ENCODE measurements around the gene MUC13. TPM values are rescaled to one million over a fixed set of nuclear protein-coding genes. Genes with fewer than 3 reads are reported as not detected.

The MUC13 gene
- total RNA-seq, 1 donor from 2014 or later = not detected

GRCh38 chr3:124974691-124975090 lies 40.1 kb upstream of the MUC13 start:
- H3K4me3 Mint-ChIP-seq = no peak overlapping the region
- no peaks in the 10 kb centered on the region for H3K27me3 Mint-ChIP-seq
- no peak for TF ChIP-seq CTCF (IDR thresholded peaks at IDR 0.05)
- no peak overlapping the region for H3K27ac Mint-ChIP-seq
- intact Hi-C loops (cut with micrococcal nuclease) = no loop called here
- POLR2A ChIA-PET = no interaction called here
- no peaks in the 10 kb centered on the region for H3K4me1 Mint-ChIP-seq
- ATAC-seq (ENCODE audit: low read depth) (no peak), DNase-seq (no peak)
- CTCF ChIA-PET = no interaction called here
- H3K36me3 Mint-ChIP-seq (ENCODE audit: low read depth) = peaks cover 19% of the 10 kb centered on the region
- H3K9me3 Mint-ChIP-seq = no peaks in the 10 kb centered on the region

GRCh38 chr3:124973290-124973689 lies 38.7 kb upstream of the MUC13 start:
- intact Hi-C loops (cut with micrococcal nuclease) = no loop called here
- Mint-ChIP-seq H3K27ac (no peak overlapping the region), H3K9me3 (no peaks in the 10 kb centered on the region), H3K4me1 (no peaks in the 10 kb centered on the region), H3K4me3 (no peak overlapping the region), H3K27me3 (no peaks in the 10 kb centered on the region), H3K36me3 (ENCODE audit: low read depth) (peaks cover 21% of the 10 kb centered on the region)
- ChIA-PET CTCF (no interaction called here), POLR2A (no interaction called here)
- no peak for ATAC-seq (ENCODE audit: low read depth)
- TF ChIP-seq CTCF (IDR thresholded peaks at IDR 0.05) = no peak
- no peak for DNase-seq

- ATAC-seq (ENCODE audit: low read depth) (no peak), DNase-seq (no peak)
- intact Hi-C loops (cut with micrococcal nuclease) = no loop called here
- no peak overlapping the region for H3K4me3 Mint-ChIP-seq
- CTCF ChIA-PET = no interaction called here
- peaks cover 18% of the 10 kb centered on the region for H3K36me3 Mint-ChIP-seq (ENCODE audit: low read depth)
- no peak for TF ChIP-seq CTCF (IDR thresholded peaks at IDR 0.05)
- H3K27me3 Mint-ChIP-seq = no peaks in the 10 kb centered on the region
- no peak overlapping the region for H3K27ac Mint-ChIP-seq
- no peaks in the 10 kb centered on the region for H3K9me3 Mint-ChIP-seq
- POLR2A ChIA-PET = no interaction called here
- H3K4me1 Mint-ChIP-seq = no peaks in the 10 kb centered on the region
Observed at GRCh38 chr3:124972457-124972856, 37.9 kb upstream of the MUC13 start.

- Mint-ChIP-seq H3K27ac (no peak overlapping the region), H3K27me3 (no peaks in the 10 kb centered on the region), H3K9me3 (no peaks in the 10 kb centered on the region), H3K4me1 (no peaks in the 10 kb centered on the region), H3K36me3 (ENCODE audit: low read depth) (peaks cover 13% of the 10 kb centered on the region), H3K4me3 (no peak overlapping the region)
- ATAC-seq (ENCODE audit: low read depth) (no peak), DNase-seq (no peak)
- POLR2A ChIA-PET = no interaction called here
- no peak for TF ChIP-seq CTCF (IDR thresholded peaks at IDR 0.05)
- intact Hi-C loops (cut with micrococcal nuclease) = no loop called here
- CTCF ChIA-PET = no interaction called here
Observed at GRCh38 chr3:124969963-124970722, 35.6 kb upstream of the MUC13 start.

GRCh38 chr3:124969190-124969589 lies 34.6 kb upstream of the MUC13 start:
- ChIA-PET POLR2A (no interaction called here), CTCF (no interaction called here)
- no peaks in the 10 kb centered on the region for H3K27me3 Mint-ChIP-seq
- no peak for TF ChIP-seq CTCF (IDR thresholded peaks at IDR 0.05)
- no peak overlapping the region for H3K27ac Mint-ChIP-seq
- no peak overlapping the region for H3K4me3 Mint-ChIP-seq
- DNase-seq (no peak), ATAC-seq (ENCODE audit: low read depth) (no peak)
- H3K9me3 Mint-ChIP-seq = no peaks in the 10 kb centered on the region
- no peaks in the 10 kb centered on the region for H3K4me1 Mint-ChIP-seq
- peaks cover 13% of the 10 kb centered on the region for H3K36me3 Mint-ChIP-seq (ENCODE audit: low read depth)
- intact Hi-C loops (cut with micrococcal nuclease) = no loop called here

Data from activated B cell treated with CpG ODN at 0.5 μM for 24 hours (primary cell).